ENCODE results near the gene SPTBN4.

SPTBN4 gene

GRCh38 chr19:40565910-40566495 lies 99.2 kb downstream of the SPTBN4 start:
- DNase-seq (ENCODE audit: low read depth in 2 of 2) = no peak

DNA sequence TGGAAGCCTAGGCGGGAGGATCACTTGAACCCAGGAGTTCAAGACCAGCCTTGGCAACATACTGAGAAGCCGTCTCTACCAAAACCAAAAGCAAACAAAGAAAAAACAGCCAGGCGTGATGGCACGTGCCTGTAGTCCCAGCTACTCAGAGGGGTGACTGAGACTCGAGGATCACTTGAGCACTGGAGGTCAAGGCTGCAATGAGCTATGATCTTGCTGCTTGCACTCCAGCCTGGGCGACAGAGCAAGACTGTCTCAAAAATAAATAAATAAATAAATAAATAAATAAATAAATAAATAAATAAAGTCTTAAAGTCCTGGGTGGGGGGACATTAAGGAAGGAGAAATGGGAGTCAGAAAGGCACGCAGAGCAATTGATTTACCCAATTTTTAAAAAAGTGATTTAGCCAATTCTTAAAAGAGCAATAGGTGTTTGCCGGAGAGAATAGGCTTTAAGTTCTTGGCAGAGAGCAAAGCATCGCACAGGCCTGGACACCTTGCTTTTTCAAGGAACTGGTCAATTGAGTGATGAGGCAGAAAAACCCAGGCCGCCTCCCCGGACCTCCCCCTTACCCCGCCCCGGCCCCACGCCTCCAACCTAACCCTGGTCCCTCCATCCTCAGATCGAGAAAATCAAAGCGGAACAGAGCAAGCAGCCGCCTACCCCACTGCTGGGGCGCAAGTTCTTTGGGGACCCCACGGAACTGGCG lies 100.4 kb downstream of the SPTBN4 start:
- DNase-seq (ENCODE audit: low read depth in 2 of 2) = no peak

- DNase-seq (ENCODE audit: low read depth in 2 of 2) = no peak
Measured at GRCh38 chr19:40567750-40568494, 101.1 kb downstream of the SPTBN4 start.

- DNase-seq (ENCODE audit: low read depth in 2 of 2) = peak; percentile 80 to 88
Measured at GRCh38 chr19:40570313-40571004, 103.7 kb downstream of the SPTBN4 start.

- DNase-seq (ENCODE audit: low read depth in 2 of 2) = no peak
Measured at GRCh38 chr19:40571005-40571318, 104.2 kb downstream of the SPTBN4 start.

DNA sequence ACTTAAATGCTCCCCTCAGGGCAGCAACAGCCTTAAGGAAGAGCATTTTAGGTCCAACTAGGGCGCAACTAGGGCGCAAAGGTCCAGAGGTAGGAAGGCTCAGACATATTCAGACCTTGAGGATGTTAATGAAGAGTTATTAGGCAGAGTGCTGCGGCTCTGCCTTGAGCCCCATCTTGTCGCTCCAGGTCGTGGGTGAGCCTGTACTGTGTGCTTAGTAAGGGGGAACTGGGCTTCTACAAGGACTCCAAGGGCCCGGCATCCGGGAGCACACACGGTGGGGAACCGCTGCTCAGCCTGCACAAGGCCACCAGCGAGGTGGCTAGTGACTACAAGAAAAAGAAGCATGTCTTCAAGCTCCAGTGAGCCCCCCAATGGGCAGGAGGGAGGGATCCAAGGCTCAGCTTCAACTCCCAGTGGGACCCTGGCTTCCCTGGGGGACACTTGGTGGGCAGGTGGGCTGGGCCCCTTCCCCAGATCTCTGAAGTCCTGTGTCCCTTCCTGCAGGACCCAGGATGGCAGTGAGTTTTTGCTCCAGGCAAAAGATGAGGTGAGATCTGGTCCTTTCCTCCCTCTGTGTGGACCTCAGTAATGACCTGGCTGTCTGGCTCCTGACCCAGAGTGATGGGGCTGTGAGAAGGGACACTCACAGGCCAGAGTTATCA lies 105.2 kb downstream of the SPTBN4 start:
- DNase-seq (ENCODE audit: low read depth in 2 of 2) = no peak

- DNase-seq (ENCODE audit: low read depth in 2 of 2) = no peak
Measured at GRCh38 chr19:40575326-40575725, 108.5 kb downstream of the SPTBN4 start.

DNA sequence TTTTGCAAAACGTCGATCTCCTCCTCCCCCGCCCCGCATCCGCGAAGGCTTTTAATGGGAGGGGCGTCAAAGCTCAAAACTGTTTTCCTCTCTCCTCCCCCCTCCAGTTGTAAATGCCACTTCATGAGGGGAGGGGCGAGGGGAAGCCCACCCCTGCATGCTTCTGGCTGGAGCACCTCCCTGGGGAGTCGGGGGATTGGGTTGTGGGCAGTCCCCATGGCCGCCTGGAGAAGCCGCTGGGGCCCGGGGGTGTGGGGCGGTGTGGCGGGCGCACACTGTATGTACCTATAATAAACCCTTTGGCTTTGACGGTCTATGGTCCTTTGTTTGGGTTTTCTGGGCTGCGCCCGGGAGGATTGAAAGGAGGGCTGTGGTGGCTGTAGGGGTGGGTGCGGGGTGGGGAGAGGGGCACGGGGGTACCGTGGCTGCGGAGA lies 109.4 kb downstream of the SPTBN4 start:
- no peak for DNase-seq (ENCODE audit: low read depth in 2 of 2)

- peak; percentile 86 for DNase-seq (ENCODE audit: low read depth in 2 of 2)
Measured at GRCh38 chr19:40576585-40577451, 110.0 kb downstream of the SPTBN4 start, which contains the start of gene SHKBP1. Gene SHKBP1 (plus strand): TSS chr19:40576873. CDS start chr19:40576900, 27 bp downstream.

GRCh38 chr19:40578442-40578908 lies 111.7 kb downstream of the SPTBN4 start:
- DNase-seq (ENCODE audit: low read depth in 2 of 2) = no peak

- no peak for DNase-seq (ENCODE audit: low read depth in 2 of 2)
Measured at GRCh38 chr19:40580619-40581018, 113.8 kb downstream of the SPTBN4 start.

GRCh38 chr19:40581531-40581930 lies 114.7 kb downstream of the SPTBN4 start:
- no peak for DNase-seq (ENCODE audit: low read depth in 2 of 2)

DNA sequence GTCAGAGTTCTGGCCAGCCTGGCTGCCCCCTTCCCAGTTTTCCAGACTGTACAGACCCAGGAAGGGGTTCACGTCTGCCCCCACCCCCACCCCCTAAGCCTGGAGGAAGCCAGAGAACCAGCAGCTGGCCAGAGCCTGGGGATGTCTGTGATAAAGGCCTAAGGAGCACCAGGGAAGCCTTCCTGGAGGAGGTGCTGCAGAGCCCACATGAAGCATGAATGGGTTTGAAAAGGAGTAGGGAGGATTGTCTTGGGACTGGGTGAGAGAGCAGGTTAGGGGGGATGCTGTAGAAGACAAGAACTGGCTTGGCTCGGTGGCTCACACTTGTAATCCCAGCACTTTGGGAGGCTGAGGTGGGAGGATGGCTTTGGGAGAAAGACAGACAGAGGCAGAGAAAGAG lies 115.7 kb downstream of the SPTBN4 start:
- DNase-seq (ENCODE audit: low read depth in 2 of 2) = no peak

DNA sequence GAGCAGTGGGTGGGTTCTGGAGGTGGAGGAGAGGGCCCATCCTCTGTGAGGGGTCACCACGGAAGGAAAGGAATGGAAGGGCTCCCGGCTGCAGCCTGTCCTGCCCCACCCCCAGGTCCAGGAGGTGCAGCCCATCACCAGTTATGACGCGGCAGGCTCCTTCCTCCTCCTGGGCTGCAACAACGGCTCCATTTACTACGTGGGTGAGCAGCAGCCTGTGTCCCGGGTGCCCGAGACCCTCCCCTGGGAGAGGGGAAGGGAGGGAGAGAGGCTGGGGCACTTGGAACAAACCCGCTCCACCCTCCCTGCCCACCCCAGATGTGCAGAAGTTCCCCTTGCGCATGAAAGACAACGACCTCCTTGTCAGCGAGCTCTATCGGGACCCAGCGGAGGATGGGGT lies 116.5 kb downstream of the SPTBN4 start:
- DNase-seq (ENCODE audit: low read depth in 2 of 2) = no peak

DNA sequence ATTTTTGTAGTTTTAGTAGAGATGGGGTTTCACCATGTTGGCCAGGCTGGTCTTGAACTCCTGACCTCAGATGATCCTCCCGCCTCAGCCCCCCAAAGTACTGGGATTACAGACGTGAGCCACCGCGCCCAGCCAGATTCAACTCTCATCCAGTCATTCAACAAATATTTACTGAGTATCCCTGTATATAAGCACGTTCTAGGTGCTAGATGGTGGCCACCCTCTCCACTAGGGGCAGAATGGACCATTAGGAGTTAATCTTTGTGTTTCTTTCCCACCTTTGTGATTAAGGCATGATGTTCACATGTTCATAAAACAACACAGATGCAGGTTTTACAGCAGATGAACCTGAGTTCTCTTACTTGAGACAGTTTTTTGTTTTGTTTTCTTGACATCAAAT lies 117.2 kb downstream of the SPTBN4 start:
- DNase-seq (ENCODE audit: low read depth in 2 of 2) = no peak

GRCh38 chr19:40585241-40585981 lies 118.6 kb downstream of the SPTBN4 start:
- DNase-seq (ENCODE audit: low read depth in 2 of 2) = no peak

- DNase-seq (ENCODE audit: low read depth in 2 of 2) = no peak
Measured at GRCh38 chr19:40585982-40586422, 119.2 kb downstream of the SPTBN4 start.

DNA sequence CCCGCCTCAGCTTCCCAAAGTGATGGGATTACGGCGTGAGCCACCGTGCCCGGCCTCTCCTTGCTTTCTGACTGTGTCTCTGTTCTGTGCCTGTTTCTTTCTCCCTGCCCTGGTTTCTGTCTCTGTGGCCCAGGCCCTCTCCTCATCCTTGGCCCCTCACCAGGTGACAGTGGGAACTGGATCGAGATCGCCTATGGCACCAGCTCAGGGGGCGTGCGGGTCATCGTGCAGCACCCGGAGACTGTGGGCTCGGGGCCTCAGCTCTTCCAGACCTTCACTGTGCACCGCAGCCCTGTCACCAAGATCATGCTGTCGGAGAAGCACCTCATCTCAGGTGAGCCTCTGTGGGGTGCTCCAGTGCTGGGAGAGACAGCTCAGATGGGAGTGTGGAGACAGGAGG lies 119.8 kb downstream of the SPTBN4 start:
- DNase-seq (ENCODE audit: low read depth in 2 of 2) = no peak

DNA sequence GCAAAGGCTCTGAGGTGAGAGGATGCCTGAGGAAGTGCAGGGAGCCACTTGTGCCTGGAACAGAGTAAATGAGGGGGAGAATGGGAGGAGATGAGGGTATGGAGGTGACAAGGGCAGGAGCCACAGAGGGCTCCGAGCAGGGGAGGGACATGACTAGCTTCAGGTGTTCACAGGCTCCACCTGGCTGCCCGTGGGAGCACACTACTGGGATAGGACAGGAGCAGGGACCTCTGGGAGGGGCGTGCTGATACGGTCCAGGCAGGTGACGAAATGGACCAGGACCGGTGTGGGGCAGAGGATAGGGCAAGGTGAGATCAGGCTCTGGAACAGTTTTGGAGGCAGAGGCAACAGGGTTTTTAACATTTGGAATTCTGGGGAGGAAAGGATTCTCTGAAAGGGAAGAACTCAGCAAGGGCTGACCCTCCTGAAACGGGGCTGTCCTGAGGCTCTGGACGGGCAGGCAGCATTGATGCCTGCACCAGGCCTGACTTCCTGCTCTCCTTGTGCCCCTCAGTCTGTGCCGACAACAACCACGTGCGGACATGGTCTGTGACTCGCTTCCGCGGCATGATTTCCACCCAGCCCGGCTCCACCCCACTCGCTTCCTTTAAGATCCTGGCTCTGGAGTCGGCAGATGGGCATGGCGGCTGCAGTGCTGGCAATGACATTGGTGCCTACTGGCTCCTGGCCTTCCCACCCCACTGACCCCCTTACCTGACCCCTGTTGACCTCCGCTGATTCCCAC lies 121.5 kb downstream of the SPTBN4 start:
- DNase-seq (ENCODE audit: low read depth in 2 of 2) = no peak

Measured in stimulated activated CD8-positive, alpha-beta memory T cell treated with anti-CD3 and anti-CD28 coated beads, Interleukin-2, amount 100 ng/mL, for 1 hour (primary cell).